HG03175 (cell line): ENCODE data around the gene EPS15.
"Not testable (repeated sequence)": the region's sequence is repeated elsewhere in the genome, so short reads cannot be mapped to it uniquely, and the experiment has no call there.

ENCODE experiments used
- ATAC-seq: cut with Tn5 transposase; IDR thresholded peaks from one replicate; pipeline ENCODE4 v1.9.1; 2021; ENCODE audit warnings: mild to moderate bottlenecking, moderate library complexity; ENCODE audit not compliant: unreplicated experiment

Gene EPS15

GRCh38 chr1:51433972-51434510 is 85.0 kb downstream of the EPS15 start:
- no peak for ATAC-seq

GRCh38 chr1:51433269-51433971 is 85.6 kb downstream of the EPS15 start:
- no peak for ATAC-seq

- no peak for ATAC-seq
These were observed 86.9 kb downstream of the EPS15 start for GRCh38 chr1:51432146-51432545.

- ATAC-seq, result no peak
These were observed 91.6 kb downstream of the EPS15 start for GRCh38 chr1:51427438-51427837.

GRCh38 chr1:51425955-51426354 is 93.1 kb downstream of the EPS15 start:
- ATAC-seq, result no peak

- ATAC-seq, result no peak
These were observed 93.8 kb downstream of the EPS15 start for GRCh38 chr1:51425273-51425672.

GRCh38 chr1:51423073-51423821 is 95.8 kb downstream of the EPS15 start:
- ATAC-seq, result no peak

GRCh38 chr1:51422367-51423072 is 96.5 kb downstream of the EPS15 start:
- ATAC-seq, result no peak

GRCh38 chr1:51421964-51422363 is 97.1 kb downstream of the EPS15 start:
- peak; percentile 63 for ATAC-seq

- no peak for ATAC-seq
These were observed 98.0 kb downstream of the EPS15 start for GRCh38 chr1:51420867-51421627.

GRCh38 chr1:51418384-51418959 is 100.6 kb downstream of the EPS15 start:
- no peak for ATAC-seq

- ATAC-seq, result no peak
These were observed 101.3 kb downstream of the EPS15 start for GRCh38 chr1:51417496-51418383.

GRCh38 chr1:51416910-51417309 is 102.2 kb downstream of the EPS15 start:
- ATAC-seq, result no peak

- no peak for ATAC-seq
These were observed 103.1 kb downstream of the EPS15 start for GRCh38 chr1:51415963-51416362.

- ATAC-seq, result no peak
These were observed 104.3 kb downstream of the EPS15 start for GRCh38 chr1:51414811-51415210.

- not testable (repeated sequence) for ATAC-seq
These were observed 107.2 kb downstream of the EPS15 start for GRCh38 chr1:51411820-51412219.

GRCh38 chr1:51410568-51411460 is 108.3 kb downstream of the EPS15 start:
- no peak for ATAC-seq

- not testable (repeated sequence) for ATAC-seq
These were observed 109.1 kb downstream of the EPS15 start for GRCh38 chr1:51409755-51410541.
